Mesendoderm (in vitro differentiated cells): ENCODE data around the gene RBKS.

Experiments
- DNase-seq: peaks from one replicate; pipeline ENCODE4 v3.0.0; 2013
- H2AK5ac ChIP-seq: 2 replicates; pipeline ENCODE4 v1.6.1; 2013; ENCODE audit warnings: low read length, inconsistent platforms
- H2BK120ac ChIP-seq: 2 replicates; pipeline ENCODE4 v1.6.1; 2013; ENCODE audit warnings: low read depth, mild to moderate bottlenecking, low read length, moderate library complexity, mixed read lengths
- H2BK15ac ChIP-seq: replicated peaks from 2 replicates; pipeline ENCODE4 v1.6.1; 2013; ENCODE audit warnings: low read depth, mild to moderate bottlenecking, moderate library complexity
- H2BK5ac ChIP-seq: 2 replicates; pipeline ENCODE4 v1.6.1; 2013; ENCODE audit warnings: low read length, inconsistent platforms
- H3K18ac ChIP-seq: 2 replicates; pipeline ENCODE4 v1.6.1; 2013; ENCODE audit warnings: mild to moderate bottlenecking, low read length, mixed read lengths
- H3K23ac ChIP-seq: one replicate; pipeline ENCODE4 v1.6.1; 2013; ENCODE audit warnings: low read length
- H3K27ac ChIP-seq: 2 replicates; pipeline ENCODE4 v1.5.1; 2013; ENCODE audit warnings: low read depth, mild to moderate bottlenecking, inconsistent platforms, low read length, moderate library complexity
- H3K27me3 ChIP-seq: 2 replicates; pipeline ENCODE4 v1.6.1; 2013; ENCODE audit warnings: low read length, control low read depth, mild to moderate bottlenecking, inconsistent platforms; ENCODE audit not compliant: insufficient read depth, poor library complexity
- H3K36me3 ChIP-seq: 2 replicates; pipeline ENCODE4 v1.6.1; 2013; ENCODE audit warnings: low read length, inconsistent platforms; ENCODE audit not compliant: control insufficient read depth, insufficient read depth
- H3K4ac ChIP-seq: one replicate; pipeline ENCODE4 v1.6.1; 2013; ENCODE audit warnings: low read depth, mild to moderate bottlenecking, low read length, moderate library complexity
- H3K4me1 ChIP-seq: 2 replicates; pipeline ENCODE4 v1.6.1; 2013; ENCODE audit warnings: low read depth, low read length, inconsistent platforms; ENCODE audit not compliant: control insufficient read depth
- H3K4me2 ChIP-seq: 2 replicates; pipeline ENCODE4 v1.6.1; 2013; ENCODE audit warnings: low read length
- H3K4me3 ChIP-seq: 2 replicates; pipeline ENCODE4 v1.5.1; 2013; ENCODE audit warnings: mild to moderate bottlenecking, low read length
- H3K56ac ChIP-seq: one replicate; pipeline ENCODE4 v1.6.1; 2013; ENCODE audit warnings: low read length
- H3K79me1 ChIP-seq: 2 replicates; pipeline ENCODE4 v1.6.1; 2013; ENCODE audit warnings: low read length, inconsistent platforms
- H3K79me2 ChIP-seq: 2 replicates; pipeline ENCODE4 v1.6.1; 2013; ENCODE audit warnings: mild to moderate bottlenecking, low read length; ENCODE audit not compliant: control insufficient read depth, insufficient read depth
- H3K9ac ChIP-seq: 2 replicates; pipeline ENCODE4 v1.6.1; 2013; ENCODE audit warnings: low read length, inconsistent platforms
- H4K5ac ChIP-seq: one replicate; pipeline ENCODE4 v1.6.1; 2013; ENCODE audit warnings: low read length
- H4K8ac ChIP-seq: one replicate; pipeline ENCODE4 v1.6.1; 2013; ENCODE audit warnings: low read depth, mild to moderate bottlenecking, control low read depth, low read length, moderate library complexity
- WGBS: extraction: QIAGEN DNeasy Blood & Tissue Kit; methylation state at CpG from one replicate; pipeline ENCODE4 v1.1.7; 2013; ENCODE audit warnings: low lambda C conversion rate, missing lambda C conversion rate; ENCODE audit not compliant: insufficient coverage; ENCODE audit errors: extremely low coverage; 5-methylcytosine and 5-hydroxymethylcytosine counted together

RBKS gene

DNA sequence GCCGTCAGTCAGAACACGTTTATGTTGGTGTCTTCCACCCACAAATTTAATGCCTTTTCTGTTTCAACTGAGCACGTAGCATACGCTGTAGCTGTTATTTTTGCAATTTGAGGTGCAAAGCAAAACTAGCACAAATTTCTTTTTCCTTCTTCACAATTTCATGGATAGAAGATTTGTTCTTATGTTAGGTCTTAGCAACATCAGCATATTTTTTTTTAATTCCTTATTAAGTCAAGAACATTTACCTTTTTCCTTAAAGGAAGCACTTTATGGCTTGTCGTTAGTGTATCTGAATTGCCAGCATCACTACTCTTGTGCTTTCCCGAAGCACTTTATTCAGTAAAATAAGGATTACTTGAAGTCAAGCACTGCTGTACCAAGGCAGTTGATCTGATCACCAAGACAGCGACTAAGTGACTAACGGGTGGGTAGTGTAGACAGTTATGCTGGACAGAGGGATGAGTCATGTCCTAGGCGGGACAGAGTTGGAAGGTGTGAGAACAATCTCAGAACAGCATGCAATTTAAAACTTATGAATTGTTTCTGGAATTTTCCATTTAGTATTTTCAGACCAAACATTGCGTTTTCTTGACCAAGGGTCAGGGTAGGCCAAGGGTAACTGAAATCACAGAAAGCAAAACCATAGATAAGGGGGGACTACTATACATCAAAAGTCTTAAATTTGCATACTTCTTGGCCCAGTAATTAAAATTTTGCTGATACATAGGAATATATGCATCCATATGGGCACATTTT lies 13.6 kb upstream of the RBKS start:
- Histone ChIP-seq H3K4ac (no peak overlapping the region), H3K36me3 (no peaks in the 10 kb centered on the region), H3K4me2 (no peak overlapping the region), H4K8ac (no peak overlapping the region), H3K79me2 (no peaks in the 10 kb centered on the region), H3K4me1 (no peaks in the 10 kb centered on the region), H2AK5ac (no peak overlapping the region), H3K79me1 (no peaks in the 10 kb centered on the region), H3K27ac (no peak overlapping the region), H3K18ac (no peak overlapping the region), H2BK120ac (no peak overlapping the region), H3K56ac (no peak overlapping the region), H3K4me3 (no peak overlapping the region), H3K23ac (no peak overlapping the region), H3K27me3 (no peaks in the 10 kb centered on the region), H3K9ac (no peak overlapping the region), H2BK5ac (no peak overlapping the region), H2BK15ac (no peak overlapping the region), H4K5ac (no peak overlapping the region)
- WGBS, result no CpG with 5 or more reads among the region's 10 CpGs
- no peak for DNase-seq

DNA sequence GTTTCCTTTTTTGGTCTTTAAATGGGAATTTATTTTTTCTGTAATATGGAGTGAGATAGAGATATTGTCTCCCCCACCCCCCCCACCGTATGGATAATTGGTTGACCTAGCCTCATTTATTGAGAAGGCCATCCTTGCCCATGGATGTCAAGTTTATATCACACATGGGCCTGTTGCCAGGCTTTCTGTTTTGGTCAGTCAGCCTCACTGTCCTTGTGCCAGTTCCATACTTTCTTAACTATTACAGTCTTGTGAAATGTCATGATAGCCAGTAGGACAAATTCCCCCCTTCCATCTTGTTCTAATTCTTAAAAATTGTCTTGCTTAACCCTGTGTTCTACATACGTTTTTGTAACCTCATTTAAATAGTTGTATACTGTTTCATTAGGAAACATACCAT lies 12.8 kb upstream of the RBKS start:
- H3K79me1 ChIP-seq, result no peaks in the 10 kb centered on the region
- no CpG with 5 or more reads among the region's 2 CpGs for WGBS
- H3K4ac ChIP-seq, result no peak overlapping the region
- H2BK120ac ChIP-seq, result no peak overlapping the region
- no peak overlapping the region for H3K27ac ChIP-seq
- no peak overlapping the region for H3K4me2 ChIP-seq
- no peak overlapping the region for H3K18ac ChIP-seq
- no peak overlapping the region for H3K4me3 ChIP-seq
- no peaks in the 10 kb centered on the region for H3K27me3 ChIP-seq
- H3K36me3 ChIP-seq, result no peaks in the 10 kb centered on the region
- H2BK15ac ChIP-seq, result no peak overlapping the region
- H3K56ac ChIP-seq, result no peak overlapping the region
- no peaks in the 10 kb centered on the region for H3K4me1 ChIP-seq
- H2AK5ac ChIP-seq, result no peak overlapping the region
- DNase-seq, result no peak
- no peaks in the 10 kb centered on the region for H3K79me2 ChIP-seq
- no peak overlapping the region for H3K23ac ChIP-seq
- H4K5ac ChIP-seq, result no peak overlapping the region
- no peak overlapping the region for H3K9ac ChIP-seq
- H2BK5ac ChIP-seq, result no peak overlapping the region
- no peak overlapping the region for H4K8ac ChIP-seq

DNA sequence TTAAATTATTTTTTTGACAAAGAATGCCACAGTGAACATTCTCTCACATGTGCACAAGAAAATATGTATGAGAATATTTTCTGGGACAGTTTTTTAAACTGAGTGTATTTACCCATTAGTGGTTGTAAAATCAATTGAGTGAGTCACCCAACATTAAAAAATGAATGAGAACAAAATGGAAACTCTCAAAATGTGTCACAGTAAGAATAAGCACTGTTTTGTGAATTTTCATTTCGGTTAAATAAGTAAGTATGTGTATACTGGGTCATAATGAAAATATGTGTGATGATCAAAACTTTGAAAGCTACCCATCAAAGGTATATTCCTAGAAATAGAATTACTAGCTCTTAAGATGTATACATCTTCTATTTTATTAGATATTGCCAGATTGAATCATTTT lies 11.9 kb upstream of the RBKS start:
- H3K18ac ChIP-seq, result no peak overlapping the region
- no peak overlapping the region for H3K4me2 ChIP-seq
- no peak for DNase-seq
- no peak overlapping the region for H4K5ac ChIP-seq
- no peak overlapping the region for H3K56ac ChIP-seq
- no CpG with 5 or more reads among the region's 1 CpG for WGBS
- H2BK120ac ChIP-seq, result no peak overlapping the region
- H2AK5ac ChIP-seq, result no peak overlapping the region
- H3K79me1 ChIP-seq, result no peaks in the 10 kb centered on the region
- H3K4me3 ChIP-seq, result no peak overlapping the region
- no peaks in the 10 kb centered on the region for H3K36me3 ChIP-seq
- no peak overlapping the region for H3K23ac ChIP-seq
- no peak overlapping the region for H3K9ac ChIP-seq
- H3K27ac ChIP-seq, result no peak overlapping the region
- H3K4me1 ChIP-seq, result no peaks in the 10 kb centered on the region
- H2BK15ac ChIP-seq, result no peak overlapping the region
- H3K27me3 ChIP-seq, result no peaks in the 10 kb centered on the region
- H3K4ac ChIP-seq, result no peak overlapping the region
- H4K8ac ChIP-seq, result no peak overlapping the region
- H2BK5ac ChIP-seq, result no peak overlapping the region
- no peaks in the 10 kb centered on the region for H3K79me2 ChIP-seq

DNA sequence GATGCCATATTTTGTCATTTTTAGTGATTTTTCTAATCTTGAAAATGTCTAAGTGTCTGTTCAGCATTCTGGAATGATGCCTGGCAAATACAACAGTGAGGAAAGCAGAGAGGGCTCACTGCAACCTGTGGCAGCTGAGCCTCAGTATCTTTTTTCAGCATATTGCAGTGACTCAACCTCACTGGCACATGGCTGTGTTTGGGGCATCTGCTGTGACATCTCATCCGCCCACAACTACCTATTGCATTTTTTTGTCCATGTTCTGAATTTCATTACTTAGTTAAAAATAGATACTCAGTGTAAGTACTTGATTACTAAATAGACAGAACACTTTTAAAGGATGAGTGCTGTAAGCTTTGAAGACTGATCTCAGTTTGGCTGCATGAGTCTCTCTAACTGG lies 11.0 kb upstream of the RBKS start:
- Histone ChIP-seq H4K8ac (no peak overlapping the region), H3K79me1 (no peaks in the 10 kb centered on the region), H2BK5ac (no peak overlapping the region), H3K36me3 (no peaks in the 10 kb centered on the region), H3K4me2 (no peak overlapping the region), H3K4ac (no peak overlapping the region), H3K79me2 (no peaks in the 10 kb centered on the region), H2BK120ac (no peak overlapping the region), H2AK5ac (no peak overlapping the region), H3K18ac (no peak overlapping the region), H3K27me3 (no peaks in the 10 kb centered on the region), H3K27ac (no peak overlapping the region), H4K5ac (no peak overlapping the region), H2BK15ac (no peak overlapping the region), H3K4me3 (no peak overlapping the region), H3K56ac (no peak overlapping the region), H3K4me1 (no peaks in the 10 kb centered on the region), H3K9ac (no peak overlapping the region), H3K23ac (no peak overlapping the region)
- DNase-seq, result no peak
- no CpG with 5 or more reads among the region's 1 CpG for WGBS

DNA sequence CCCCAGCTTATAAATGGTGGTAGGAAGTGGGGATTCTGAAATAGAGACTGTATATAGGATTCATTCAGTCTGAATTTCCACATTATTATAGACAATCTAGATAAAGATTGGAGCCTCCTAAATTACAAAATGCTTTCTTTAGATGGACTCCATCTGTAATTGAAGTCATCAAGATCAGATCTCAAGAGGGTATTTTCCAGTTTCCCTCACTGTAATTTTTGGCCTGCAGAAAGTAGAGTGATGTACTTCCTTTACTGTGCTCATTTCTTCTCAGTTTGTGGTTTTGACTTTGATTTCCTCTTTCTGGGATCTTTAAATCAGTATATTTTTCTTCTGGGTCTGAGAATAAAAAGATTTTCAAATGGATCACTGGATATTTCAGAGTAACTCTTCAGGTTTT lies 7.5 kb upstream of the RBKS start:
- H3K56ac ChIP-seq, result no peak overlapping the region
- no peak overlapping the region for H4K5ac ChIP-seq
- no peak overlapping the region for H3K23ac ChIP-seq
- no peak overlapping the region for H2BK5ac ChIP-seq
- H3K4me3 ChIP-seq, result no peak overlapping the region
- no peak overlapping the region for H3K27ac ChIP-seq
- H3K18ac ChIP-seq, result no peak overlapping the region
- no peak overlapping the region for H2BK120ac ChIP-seq
- H3K4me1 ChIP-seq, result no peaks in the 10 kb centered on the region
- no peak overlapping the region for H4K8ac ChIP-seq
- no peaks in the 10 kb centered on the region for H3K79me2 ChIP-seq
- H3K9ac ChIP-seq, result no peak overlapping the region
- H3K36me3 ChIP-seq, result no peaks in the 10 kb centered on the region
- H3K4me2 ChIP-seq, result no peak overlapping the region
- H2BK15ac ChIP-seq, result no peak overlapping the region
- H2AK5ac ChIP-seq, result no peak overlapping the region
- no peak overlapping the region for H3K4ac ChIP-seq
- H3K27me3 ChIP-seq, result no peaks in the 10 kb centered on the region
- no peak for DNase-seq
- H3K79me1 ChIP-seq, result no peaks in the 10 kb centered on the region

DNA sequence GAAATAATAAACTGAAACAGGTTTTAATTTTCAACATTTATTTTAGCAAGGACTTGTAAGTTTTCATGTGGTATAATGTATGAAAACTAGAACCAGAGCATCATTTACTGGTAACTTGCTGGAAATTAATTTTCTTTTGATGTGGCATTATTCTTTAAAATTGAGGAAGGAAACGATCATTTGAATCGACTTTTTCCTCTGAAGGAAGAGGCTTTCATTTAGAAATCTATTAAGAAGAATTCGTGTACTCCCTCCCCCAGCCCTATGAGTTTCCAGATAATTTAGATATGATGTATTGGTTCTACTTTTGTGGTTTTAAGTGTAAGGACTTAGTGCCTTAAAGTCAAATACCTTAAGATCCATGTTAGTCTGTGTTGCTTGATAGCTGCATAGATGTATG lies 2.8 kb upstream of the RBKS start:
- H4K8ac ChIP-seq, result no peak overlapping the region
- no peak overlapping the region for H2AK5ac ChIP-seq
- no peaks in the 10 kb centered on the region for H3K27me3 ChIP-seq
- H3K36me3 ChIP-seq, result no peaks in the 10 kb centered on the region
- no peak overlapping the region for H3K9ac ChIP-seq
- no peak overlapping the region for H3K4ac ChIP-seq
- H3K18ac ChIP-seq, result no peak overlapping the region
- H3K27ac ChIP-seq, result no peak overlapping the region
- H3K56ac ChIP-seq, result no peak overlapping the region
- no peak overlapping the region for H2BK120ac ChIP-seq
- no peak overlapping the region for H3K4me2 ChIP-seq
- peaks cover 1% of the 10 kb centered on the region for H3K79me1 ChIP-seq
- no peak overlapping the region for H4K5ac ChIP-seq
- H2BK5ac ChIP-seq, result no peak overlapping the region
- H3K4me3 ChIP-seq, result no peak overlapping the region
- no CpG with 5 or more reads among the region's 3 CpGs for WGBS
- no peak overlapping the region for H3K23ac ChIP-seq
- no peaks in the 10 kb centered on the region for H3K4me1 ChIP-seq
- DNase-seq, result no peak
- no peak overlapping the region for H2BK15ac ChIP-seq
- H3K79me2 ChIP-seq, result no peaks in the 10 kb centered on the region
